Measurements from ENCODE around the gene SPAG5.

DNA sequence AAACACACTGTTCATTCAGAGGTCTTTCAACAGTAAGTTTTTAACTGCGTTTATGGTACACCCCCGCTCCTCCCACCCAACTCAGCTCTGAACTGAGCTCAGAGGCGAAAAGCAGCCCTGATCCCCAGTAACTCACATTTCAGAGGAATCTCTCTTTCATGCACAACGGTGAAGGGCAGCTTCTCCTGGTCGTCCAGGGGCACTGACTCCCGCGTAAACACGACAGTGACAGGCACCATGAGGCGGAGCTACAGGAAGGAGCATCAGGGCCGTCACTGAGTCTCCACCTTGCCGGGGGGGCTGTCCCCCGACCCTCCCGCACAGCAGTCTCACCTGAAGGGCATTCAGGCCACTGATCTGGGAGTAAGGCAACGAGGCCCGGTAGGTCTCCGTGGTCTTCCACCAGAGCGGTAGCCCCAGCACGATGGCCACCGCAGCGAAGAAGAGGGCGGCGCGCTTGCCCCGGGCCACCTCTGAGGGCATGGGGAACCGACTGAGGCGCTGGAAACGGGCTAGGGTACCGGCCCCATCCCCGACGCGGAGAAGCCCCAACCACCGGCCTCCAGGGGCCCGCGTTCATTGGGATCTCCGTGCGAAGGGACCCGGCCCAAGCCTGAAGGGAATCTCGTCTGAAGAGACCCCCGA is 28.0 kb downstream of the SPAG5 start:
- TF ChIP-seq, protein P1, sequence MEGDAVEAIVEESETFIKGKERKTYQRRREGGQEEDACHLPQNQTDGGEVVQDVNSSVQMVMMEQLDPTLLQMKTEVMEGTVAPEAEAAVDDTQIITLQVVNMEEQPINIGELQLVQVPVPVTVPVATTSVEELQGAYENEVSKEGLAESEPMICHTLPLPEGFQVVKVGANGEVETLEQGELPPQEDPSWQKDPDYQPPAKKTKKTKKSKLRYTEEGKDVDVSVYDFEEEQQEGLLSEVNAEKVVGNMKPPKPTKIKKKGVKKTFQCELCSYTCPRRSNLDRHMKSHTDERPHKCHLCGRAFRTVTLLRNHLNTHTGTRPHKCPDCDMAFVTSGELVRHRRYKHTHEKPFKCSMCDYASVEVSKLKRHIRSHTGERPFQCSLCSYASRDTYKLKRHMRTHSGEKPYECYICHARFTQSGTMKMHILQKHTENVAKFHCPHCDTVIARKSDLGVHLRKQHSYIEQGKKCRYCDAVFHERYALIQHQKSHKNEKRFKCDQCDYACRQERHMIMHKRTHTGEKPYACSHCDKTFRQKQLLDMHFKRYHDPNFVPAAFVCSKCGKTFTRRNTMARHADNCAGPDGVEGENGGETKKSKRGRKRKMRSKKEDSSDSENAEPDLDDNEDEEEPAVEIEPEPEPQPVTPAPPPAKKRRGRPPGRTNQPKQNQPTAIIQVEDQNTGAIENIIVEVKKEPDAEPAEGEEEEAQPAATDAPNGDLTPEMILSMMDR (IDR thresholded peaks at IDR 0.05): no peak
- TF ChIP-seq POLR2A (IDR thresholded peaks at IDR 0.05): no peak
- no peak for TF ChIP-seq POLR2AphosphoS5 (IDR thresholded peaks at IDR 0.05)
- TF ChIP-seq EP300 (IDR thresholded peaks at IDR 0.05; ENCODE audit: low read depth): no peak
